Caco-2 (cell line): ENCODE measurements around the gene EML5. TPM values are rescaled to one million over a fixed set of nuclear protein-coding genes. Genes with fewer than 3 reads are reported as not detected.

ENCODE experiments used
- BruUV-seq: library from RNA; stranded (reverse); fragments of 400-500 nt; replicated peaks from 2 replicates; lab custom pipeline; 2021; lab: Mats Ljungman, UMichigan
- CTCF ChIA-PET: fragments of 300-600 bp; sonication (Branson Sonifier 250); formaldehyde crosslinking; loops from one replicate; lab custom pipeline; 2022; ENCODE audit warnings: antibody characterized with exemption; lab: Charles Lee
- POLR2A ChIA-PET: fragments of 300-600 bp; sonication (Branson Sonifier 250); formaldehyde crosslinking; loops from one replicate; lab custom pipeline; 2022; ENCODE audit warnings: antibody characterized with exemption; lab: Charles Lee
- DNase-seq, 2 experiments: peaks; one replicate each; pipeline versions ENCODE4 v3.0.0 to v3.0.0-alpha.2; 2020 to 2022
- H3K27me3 ChIP-seq: replicated peaks from 2 replicates; pipeline ENCODE4 v1.6.0; 2011; ENCODE audit warnings: low read length; ENCODE audit not compliant: control insufficient read depth, insufficient read depth
- H3K36me3 ChIP-seq: 2 replicates; pipeline ENCODE4 v1.5.1; 2011; ENCODE audit warnings: low read length; ENCODE audit not compliant: control insufficient read depth, insufficient read depth
- H3K4me1 ChIP-seq: fragments of 250-450 bp; sonication (Bioruptor Pico); 2 replicates; pipeline ENCODE4 v1.5.1; 2020; ENCODE audit warnings: mild to moderate bottlenecking
- H3K4me3 ChIP-seq: 2 replicates; pipeline ENCODE4 v1.5.1; 2011; ENCODE audit warnings: low read depth, mild to moderate bottlenecking, control low read depth, low read length
- H3K9me3 ChIP-seq: fragments of 250-450 bp; sonication (Bioruptor Pico); 2 replicates; pipeline ENCODE4 v1.5.1; 2020; ENCODE audit warnings: mild to moderate bottlenecking, moderate library complexity
- H3K27ac Mint-ChIP-seq: one replicate; pipeline ENCODE4 v1.8.0; 2022; ENCODE audit warnings: mixed read lengths; ENCODE audit not compliant: unreplicated experiment
- H3K27me3 Mint-ChIP-seq: one replicate; pipeline ENCODE4 v1.8.0; 2022; ENCODE audit warnings: mixed read lengths; ENCODE audit not compliant: insufficient read depth, unreplicated experiment
- H3K36me3 Mint-ChIP-seq: one replicate; pipeline ENCODE4 v1.8.0; 2022; ENCODE audit warnings: mild to moderate bottlenecking, mixed read lengths; ENCODE audit not compliant: insufficient read depth, unreplicated experiment
- H3K4me1 Mint-ChIP-seq: one replicate; pipeline ENCODE4 v1.8.0; 2022; ENCODE audit warnings: low read depth, mixed read lengths; ENCODE audit not compliant: unreplicated experiment
- H3K4me3 Mint-ChIP-seq: one replicate; pipeline ENCODE4 v1.8.0; 2022; ENCODE audit warnings: mild to moderate bottlenecking, moderate library complexity, mixed read lengths; ENCODE audit not compliant: unreplicated experiment
- H3K9me3 Mint-ChIP-seq: one replicate; pipeline ENCODE4 v1.8.0; 2022; ENCODE audit warnings: mixed read lengths; ENCODE audit not compliant: unreplicated experiment
- CTCF ChIP-seq, 2 experiments: fragments of 200-600 bp in 1 of 2; IDR thresholded peaks; 1 replicate in 1 of 2; 2 replicates in 1 of 2; pipeline versions ENCODE4 v1.5.1 to v1.8.0; 2011 to 2022; ENCODE audit warnings: antibody characterized with exemption in 1 of 2, control low read depth in 1 of 2, inconsistent platforms in 1 of 2, low read depth in 1 of 2, low read length in 1 of 2, mild to moderate bottlenecking in 1 of 2, moderate library complexity in 1 of 2; ENCODE audit not compliant: insufficient read depth in 1 of 2, severe bottlenecking in 1 of 2, unreplicated experiment in 1 of 2
- intact Hi-C: fragments of 100-400 bp; cut with micrococcal nuclease; formaldehyde crosslinking; loops from one replicate; pipeline ENCODE4 v1.10.0; 2022; ENCODE audit not compliant: unreplicated experiment
- total RNA-seq: library from RNA; stranded (reverse); gene quantifications from 2 replicates; pipeline ENCODE4 v1.2.3, GENCODE V29; 2022

Gene EML5
- total RNA-seq, 1 experiment from 2014 or later, result 0.11 TPM

DNA sequence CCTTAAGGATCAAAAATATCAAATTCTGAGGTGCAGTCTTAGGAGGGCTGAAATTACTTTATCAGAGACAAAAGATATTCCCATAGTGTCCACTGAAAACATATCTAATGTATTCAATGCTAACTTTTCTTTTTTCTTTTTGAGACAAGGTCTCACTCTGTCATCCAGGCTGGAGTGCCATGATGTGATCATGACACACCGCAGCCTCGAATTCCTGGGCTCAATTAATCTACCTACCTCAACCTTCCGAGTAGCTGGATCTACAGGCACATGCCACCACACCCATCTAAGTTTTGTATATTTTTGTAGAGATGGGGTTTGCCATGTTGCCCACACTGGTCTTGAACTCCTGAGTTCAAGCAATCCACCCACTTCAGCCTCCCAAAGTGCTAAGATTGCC lies 161.7 kb downstream of the EML5 start:
- H3K9me3 Mint-ChIP-seq, result no peaks in the 10 kb centered on the region
- POLR2A ChIA-PET, result no interaction called here

GRCh38 chr14:88630565-88630964 lies 162.2 kb downstream of the EML5 start:
- Mint-ChIP-seq H3K36me3 (no peaks in the 10 kb centered on the region), H3K4me3 (no peak overlapping the region), H3K27ac (no peak overlapping the region), H3K4me1 (no peaks in the 10 kb centered on the region), H3K9me3 (no peaks in the 10 kb centered on the region), H3K27me3 (no peaks in the 10 kb centered on the region)
- H3K4me1 ChIP-seq, result peaks cover 4% of the 10 kb centered on the region; the same call in 1 of the 2 replicates
- no peak for DNase-seq
- 0 out of 2 replicates have a peak, but pooled peaks cover 3% of the 10 kb centered on the region for H3K9me3 ChIP-seq
- ChIA-PET CTCF (no interaction called here), POLR2A (no interaction called here)
- intact Hi-C loops, result no loop called here
- H3K4me3 ChIP-seq, result no peak overlapping the region
- no peak for TF ChIP-seq CTCF (IDR thresholded peaks at IDR 0.05; ENCODE audit: insufficient read depth in 1 of 2, low read depth in 1 of 2, low read length in 1 of 2, severe bottlenecking in 1 of 2, unreplicated experiment in 1 of 2)
- BruUV-seq, result no TSS peak
- no peaks in the 10 kb centered on the region for H3K36me3 ChIP-seq
- no peaks in the 10 kb centered on the region for H3K27me3 ChIP-seq

More for the DNA sequence above, 161.7 kb downstream of the EML5 start:
- no peak overlapping the region for H3K4me3 Mint-ChIP-seq
- no peaks in the 10 kb centered on the region for H3K4me1 Mint-ChIP-seq
- no peak for TF ChIP-seq CTCF (IDR thresholded peaks at IDR 0.05; ENCODE audit: insufficient read depth in 1 of 2, low read depth in 1 of 2, low read length in 1 of 2, severe bottlenecking in 1 of 2, unreplicated experiment in 1 of 2)
- BruUV-seq, result no TSS peak
- no peak overlapping the region for H3K4me3 ChIP-seq
- intact Hi-C loops, result no loop called here
- DNase-seq, result no peak
- H3K36me3 Mint-ChIP-seq, result no peaks in the 10 kb centered on the region
- peaks cover 4% of the 10 kb centered on the region; the same call in 1 of the 2 replicates for H3K4me1 ChIP-seq
- H3K9me3 ChIP-seq, result 0 out of 2 replicates have a peak, but pooled peaks cover 3% of the 10 kb centered on the region
- no peaks in the 10 kb centered on the region for H3K36me3 ChIP-seq
- no peaks in the 10 kb centered on the region for H3K27me3 Mint-ChIP-seq
- CTCF ChIA-PET, result no interaction called here
- H3K27me3 ChIP-seq, result no peaks in the 10 kb centered on the region
- no peak overlapping the region for H3K27ac Mint-ChIP-seq

DNA sequence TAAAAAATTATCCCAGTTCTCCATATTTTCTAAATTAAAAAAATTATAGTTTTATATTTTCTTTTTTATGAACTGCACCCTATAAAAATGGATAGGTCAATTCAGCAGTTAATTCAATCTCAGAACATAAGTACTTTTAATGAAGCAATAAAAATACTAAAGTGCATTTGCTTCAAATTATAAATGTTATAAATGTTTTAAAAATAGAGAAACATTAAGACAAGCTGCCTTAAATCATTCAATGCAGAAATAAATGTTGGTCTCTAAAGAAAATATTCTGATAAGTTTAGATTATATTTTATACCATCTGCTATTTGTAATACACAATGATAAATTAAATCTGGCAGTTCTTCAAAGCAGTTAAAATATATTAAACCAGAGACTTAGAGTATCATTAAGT lies 164.3 kb downstream of the EML5 start:
- no peaks in the 10 kb centered on the region for H3K36me3 ChIP-seq
- no peaks in the 10 kb centered on the region for H3K9me3 Mint-ChIP-seq
- H3K4me3 ChIP-seq, result no peak overlapping the region
- ChIA-PET CTCF (no interaction called here), POLR2A (no interaction called here)
- H3K4me1 ChIP-seq, result peaks cover 4% of the 10 kb centered on the region; the same call in 1 of the 2 replicates
- no peak overlapping the region for H3K4me3 Mint-ChIP-seq
- no peak overlapping the region for H3K27ac Mint-ChIP-seq
- H3K4me1 Mint-ChIP-seq, result no peaks in the 10 kb centered on the region
- H3K27me3 ChIP-seq, result no peaks in the 10 kb centered on the region
- H3K36me3 Mint-ChIP-seq, result no peaks in the 10 kb centered on the region
- 0 out of 2 replicates have a peak, but pooled peaks cover 3% of the 10 kb centered on the region for H3K9me3 ChIP-seq
- intact Hi-C loops, result no loop called here
- TF ChIP-seq CTCF (IDR thresholded peaks at IDR 0.05; ENCODE audit: insufficient read depth in 1 of 2, low read depth in 1 of 2, low read length in 1 of 2, severe bottlenecking in 1 of 2, unreplicated experiment in 1 of 2), result no peak
- no peaks in the 10 kb centered on the region for H3K27me3 Mint-ChIP-seq
- no TSS peak for BruUV-seq
- no peak for DNase-seq
